Activated CD4-positive, CD25-positive, alpha-beta regulatory T cell treated with anti-CD3 and anti-CD28 coated beads, Interleukin-2, amount 50 U/mL, for 24 hours (primary cell): ENCODE results near the gene SKA2.
"Not testable (repeated sequence)": the region's sequence is repeated elsewhere in the genome, so short reads cannot be mapped to it uniquely, and the experiment has no call there.

Experiments
- ATAC-seq, 2 donors: fragments of 150-1000 bp; cut with Tn5 transposase; one replicate each; pipeline ENCODE4 v1.10.0; 2021; ENCODE audit warnings: mild to moderate bottlenecking in 1 of 2, moderate library complexity in 1 of 2

SKA2 gene, protein sequence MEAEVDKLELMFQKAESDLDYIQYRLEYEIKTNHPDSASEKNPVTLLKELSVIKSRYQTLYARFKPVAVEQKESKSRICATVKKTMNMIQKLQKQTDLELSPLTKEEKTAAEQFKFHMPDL

GRCh38 chr17:59154721-59155438 lies at the start of gene SKA2:
Gene SKA2 (minus strand): TSS chr17:59155186. CDS start chr17:59155163, 23 bp downstream.
- ATAC-seq = peak; percentile 85

GRCh38 chr17:59202320-59202719 lies 47.3 kb upstream of the SKA2 start:
- ATAC-seq = no peak

- ATAC-seq = no peak
Observed at GRCh38 chr17:59199398-59199797, 44.4 kb upstream of the SKA2 start.

- no peak for ATAC-seq
Observed at GRCh38 chr17:59193336-59193862, 38.4 kb upstream of the SKA2 start.

DNA sequence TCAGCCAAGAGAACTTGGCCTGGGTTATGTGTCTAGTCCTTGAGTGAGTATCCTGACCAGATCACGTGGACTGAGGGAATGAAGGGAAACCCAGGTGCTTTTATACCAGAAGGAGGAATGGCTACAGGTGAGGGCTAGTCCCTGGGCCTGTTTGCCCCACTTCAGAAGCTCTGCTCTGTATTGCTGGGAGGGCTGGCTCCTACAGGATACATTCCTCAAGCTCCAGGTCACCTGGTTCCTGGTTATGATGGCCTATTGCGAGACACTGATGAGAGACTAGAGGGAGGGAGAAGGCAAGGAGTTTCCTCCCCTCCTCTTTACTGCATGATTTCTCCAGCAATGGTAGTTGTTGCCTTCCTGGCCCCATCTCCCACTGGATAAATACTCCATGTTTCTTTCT lies 35.8 kb upstream of the SKA2 start:
- ATAC-seq = no peak

GRCh38 chr17:59186850-59187249 lies 31.9 kb upstream of the SKA2 start:
- no peak for ATAC-seq

DNA sequence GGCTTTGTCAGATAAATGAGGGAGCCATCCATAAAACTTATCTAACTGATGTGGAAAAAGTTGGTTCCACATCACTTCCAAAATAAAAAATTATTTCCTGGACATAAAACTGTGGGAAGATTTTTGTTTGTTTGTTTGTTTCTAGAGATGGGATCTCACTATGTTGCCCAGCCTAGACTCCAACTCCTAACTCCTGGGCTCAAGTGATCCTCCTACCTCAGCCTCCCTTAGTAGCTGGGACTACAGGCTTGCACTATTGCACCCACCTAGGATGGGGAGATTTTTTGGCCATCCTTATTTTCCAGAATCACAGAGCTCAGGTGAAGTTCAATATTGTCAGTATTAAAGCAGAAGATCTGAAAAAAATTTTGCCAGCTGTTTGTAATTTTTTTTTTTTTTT lies 31.0 kb upstream of the SKA2 start:
- no peak for ATAC-seq

DNA sequence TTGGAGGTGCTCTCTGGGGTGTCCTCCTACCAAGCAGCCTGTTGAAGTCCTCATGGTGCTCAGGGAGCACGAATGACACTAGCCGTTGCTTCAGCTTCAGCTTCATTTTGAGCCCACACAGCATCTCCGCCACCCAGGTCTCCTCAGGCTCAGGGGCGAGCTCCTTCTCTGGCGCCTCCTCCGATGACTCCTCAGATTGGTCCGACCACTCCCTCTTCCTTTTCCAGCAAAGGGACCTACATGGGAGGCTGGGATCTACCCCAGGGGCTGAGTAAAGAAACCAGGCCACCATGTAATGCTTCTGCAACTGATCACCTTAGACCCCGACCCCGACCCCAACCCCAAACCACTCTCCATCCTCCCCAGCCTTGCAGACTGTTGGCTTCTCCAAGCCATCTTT lies 26.5 kb upstream of the SKA2 start:
- ATAC-seq = no peak

- no peak for ATAC-seq
Observed at GRCh38 chr17:59180626-59181025, 25.6 kb upstream of the SKA2 start.

DNA sequence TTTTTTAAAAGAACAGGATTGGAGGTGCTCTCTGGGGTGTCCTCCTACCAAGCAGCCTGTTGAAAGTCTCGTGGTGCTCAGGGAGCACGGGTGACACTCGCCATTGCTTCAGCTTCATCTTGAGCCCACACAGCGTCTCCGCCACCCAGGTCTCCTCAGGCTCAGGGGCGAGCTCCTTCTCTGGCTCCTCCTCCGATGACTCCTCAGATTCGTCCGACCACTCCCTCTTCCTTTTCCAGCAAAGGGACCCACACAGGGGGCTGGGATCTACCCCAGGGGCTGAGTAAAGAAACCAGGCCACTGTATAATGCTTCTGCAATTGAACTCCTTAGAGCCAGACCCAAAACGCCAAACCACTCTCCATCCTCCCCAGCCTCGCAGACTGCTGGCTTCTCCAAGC lies 24.6 kb upstream of the SKA2 start:
- not testable (repeated sequence) for ATAC-seq

DNA sequence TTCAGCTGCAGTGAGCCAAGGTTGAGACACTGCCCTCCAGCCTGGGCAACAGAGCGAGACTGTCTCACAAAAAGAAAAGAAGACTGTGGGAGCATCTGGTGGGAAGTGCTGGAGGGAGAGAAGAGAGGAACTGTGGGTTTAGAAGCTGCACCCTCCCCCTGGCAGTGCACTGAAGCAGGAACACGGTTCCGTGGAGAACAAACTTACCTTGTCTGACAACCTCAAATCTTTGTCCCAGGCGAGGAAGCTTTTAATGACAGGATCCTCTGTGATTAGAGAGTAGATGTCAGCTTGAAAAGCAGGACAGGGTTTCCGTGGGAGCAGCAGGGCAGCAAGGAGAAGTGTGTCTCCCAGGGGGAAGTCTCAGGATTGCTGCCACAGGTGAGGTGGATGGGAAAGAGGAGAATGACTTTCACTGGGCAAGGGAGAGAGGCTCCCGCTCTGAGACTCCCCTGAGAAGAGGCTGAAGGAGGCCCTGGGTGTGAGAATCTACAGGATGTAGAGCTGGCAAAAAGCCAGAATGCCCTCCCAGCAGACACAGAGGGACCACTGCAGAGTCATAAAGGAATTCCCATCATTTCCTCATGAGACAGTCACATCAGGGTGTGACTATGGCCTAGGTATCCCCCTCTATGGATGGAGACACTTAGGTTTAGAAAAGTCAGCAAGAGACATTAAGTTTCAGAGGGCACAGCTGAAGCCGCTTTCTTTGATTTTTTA lies 23.4 kb upstream of the SKA2 start:
- no peak for ATAC-seq

DNA sequence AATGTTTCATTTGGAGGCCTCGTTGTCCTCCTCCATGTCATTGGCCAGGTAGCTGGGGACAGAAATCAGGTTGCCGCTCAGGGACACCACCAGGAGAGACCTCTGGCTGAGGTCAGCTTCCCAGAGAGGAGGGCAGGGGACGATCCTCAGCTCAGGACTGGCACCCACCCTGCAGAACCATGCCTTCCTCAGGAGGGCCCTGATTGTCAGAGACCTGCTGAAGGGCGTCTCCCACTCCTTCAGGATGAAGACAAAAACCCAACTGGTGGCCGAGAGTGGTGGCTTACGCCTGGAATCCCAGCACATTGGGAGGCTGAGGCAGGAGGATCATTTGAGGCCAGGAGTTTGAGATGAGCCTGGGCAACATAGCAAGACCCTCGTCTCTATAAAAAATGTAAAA lies 20.1 kb upstream of the SKA2 start:
- no peak for ATAC-seq

GRCh38 chr17:59174671-59175070 lies 19.7 kb upstream of the SKA2 start:
- no peak for ATAC-seq

GRCh38 chr17:59172436-59173004 lies 17.5 kb upstream of the SKA2 start:
- ATAC-seq = no peak

DNA sequence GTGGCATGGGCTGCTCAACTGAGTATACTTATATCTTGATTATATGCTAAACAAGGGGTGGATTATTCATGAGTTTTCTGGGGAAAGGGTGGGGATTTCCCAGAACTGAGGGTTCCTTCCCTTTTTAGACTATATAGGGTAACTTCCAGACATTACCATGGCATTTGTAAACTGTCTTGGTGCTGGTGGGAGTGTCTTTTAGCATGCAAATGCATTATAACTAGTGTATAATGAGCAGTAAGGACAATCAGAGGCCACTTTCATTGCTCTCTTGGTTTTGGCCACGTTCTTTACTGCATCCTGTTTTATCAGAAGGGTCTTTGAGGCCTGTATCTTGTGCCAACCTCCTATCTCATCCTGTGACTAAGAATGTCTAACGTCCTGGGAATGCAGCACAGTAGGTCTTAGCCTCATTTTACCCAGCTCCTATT lies 12.6 kb upstream of the SKA2 start:
- no peak for ATAC-seq

- peak; percentile 68 to 84 for ATAC-seq
Observed at GRCh38 chr17:59165933-59166342, 11.0 kb upstream of the SKA2 start.

DNA sequence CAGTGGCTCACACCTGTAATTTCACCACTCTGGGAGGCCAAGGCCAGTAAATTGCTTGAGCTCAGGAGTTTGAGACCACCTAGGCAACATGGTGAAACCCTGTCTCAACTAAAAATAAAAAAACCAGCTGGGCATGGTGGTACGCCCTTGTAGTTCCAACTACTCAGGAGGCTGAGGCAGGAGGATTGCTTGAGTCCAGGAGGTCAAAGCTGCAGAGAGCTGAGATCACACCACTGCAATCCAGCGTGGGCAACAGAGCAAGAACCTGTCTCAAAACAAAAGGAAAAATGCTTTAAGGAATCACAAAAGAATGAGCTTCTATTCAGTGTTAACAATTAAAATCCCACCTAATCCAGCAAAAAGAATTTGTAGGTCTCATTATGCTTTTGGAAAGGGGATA lies 6.5 kb upstream of the SKA2 start:
- ATAC-seq = no peak

DNA sequence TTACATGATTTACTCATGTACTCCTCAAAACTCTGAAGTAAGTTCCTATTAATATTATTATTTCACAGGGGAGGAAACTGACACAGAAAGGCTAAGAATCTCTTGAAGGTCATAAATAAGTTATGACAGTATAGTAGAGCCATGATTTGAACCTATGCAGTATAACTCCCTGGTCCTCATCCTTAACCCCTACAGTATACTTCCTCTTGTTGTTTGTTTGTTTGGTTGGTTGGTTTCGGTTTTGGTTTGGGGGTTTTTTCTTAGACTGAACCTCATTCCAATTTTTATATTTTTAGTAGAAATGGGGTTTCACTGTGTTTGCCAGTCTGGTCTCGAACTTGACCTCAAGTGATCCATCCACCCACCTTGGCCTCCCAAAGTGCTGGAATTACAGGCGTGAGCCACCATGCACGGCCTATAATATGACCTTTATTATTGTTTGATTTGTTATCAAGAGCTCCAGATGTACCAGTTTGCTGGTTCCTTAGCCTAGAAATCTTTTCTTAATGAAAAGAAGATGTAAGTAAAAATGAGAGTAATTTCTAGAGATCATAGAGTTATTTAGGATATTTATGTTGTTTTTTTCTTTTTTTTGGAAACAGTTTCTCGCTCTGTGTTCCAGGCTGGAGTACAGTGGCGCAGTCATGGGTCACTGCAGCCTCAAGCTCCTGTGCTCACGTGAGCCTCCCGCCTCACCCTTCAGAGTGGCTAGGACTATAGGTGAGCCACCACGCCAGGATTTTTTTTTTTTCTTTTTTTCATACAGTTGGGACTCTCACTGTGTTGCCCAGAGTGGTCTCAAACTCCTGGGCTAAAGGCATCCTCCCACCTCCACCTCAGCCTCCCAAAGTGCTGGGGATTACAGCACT lies 5.4 kb upstream of the SKA2 start:
- no peak for ATAC-seq

DNA sequence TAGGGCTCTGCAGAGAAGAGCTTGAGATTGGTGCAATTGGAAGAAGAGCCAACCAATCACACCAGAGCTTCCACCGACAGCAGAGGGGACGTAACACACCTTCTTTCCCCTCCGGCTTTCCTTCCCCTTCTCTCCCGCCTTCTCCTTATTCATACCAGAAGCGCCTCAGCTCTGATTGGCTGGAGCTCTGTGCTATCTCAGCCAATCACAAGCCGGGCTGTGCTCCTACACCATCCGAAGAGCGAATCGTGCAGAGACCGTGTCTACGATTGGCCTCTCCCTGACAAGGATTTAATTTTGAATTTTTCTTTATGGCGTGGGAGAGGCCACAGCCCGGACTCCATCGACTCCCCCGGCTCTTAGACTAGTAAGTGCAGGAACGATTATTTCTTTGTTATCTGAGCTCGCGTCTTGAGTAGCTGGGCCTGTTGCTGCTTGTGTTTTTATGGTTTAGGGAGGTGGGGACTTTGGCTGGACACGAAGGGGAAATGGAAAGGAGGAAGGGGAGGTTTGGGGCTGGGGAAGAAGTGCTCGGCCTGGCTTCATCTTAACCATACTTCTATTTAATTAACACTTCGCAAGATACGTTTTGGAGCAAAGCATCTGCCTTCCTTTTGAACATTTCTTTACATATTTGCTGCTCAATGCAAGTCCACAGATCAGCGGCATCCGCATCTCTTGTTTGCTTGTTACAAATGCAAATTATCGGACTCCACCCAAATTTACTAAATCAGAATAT lies 622 bp upstream of the SKA2 start, which contains the start of gene PRR11:
Gene PRR11 (plus strand): TSS at position 308 of the 739 bp plus-strand sequence. CDS start 14,007 bp downstream, outside the sequence.
- peak; percentile 89 to 93 for ATAC-seq

DNA sequence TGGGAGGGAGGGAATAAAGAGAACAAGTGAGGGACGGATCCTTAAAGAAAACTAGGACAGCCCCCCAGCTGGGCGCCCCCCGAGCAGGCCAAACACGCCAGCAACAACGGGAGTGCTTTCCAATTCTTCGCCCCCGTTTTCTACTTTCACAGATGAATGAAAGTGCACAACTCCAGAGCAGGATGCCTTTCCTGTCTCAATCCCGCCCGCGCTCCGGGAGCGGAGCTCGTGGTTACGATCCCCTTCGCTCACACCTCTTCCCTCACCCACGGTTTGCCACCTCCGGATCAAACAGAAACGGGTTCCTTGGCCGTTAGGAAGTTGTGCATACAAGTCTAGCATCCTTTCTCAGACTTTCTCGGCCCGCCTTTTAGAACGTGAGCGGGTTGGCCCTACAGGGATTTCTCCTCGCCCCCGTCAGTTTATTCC lies 680 bp downstream of the SKA2 start:
- no peak for ATAC-seq

DNA sequence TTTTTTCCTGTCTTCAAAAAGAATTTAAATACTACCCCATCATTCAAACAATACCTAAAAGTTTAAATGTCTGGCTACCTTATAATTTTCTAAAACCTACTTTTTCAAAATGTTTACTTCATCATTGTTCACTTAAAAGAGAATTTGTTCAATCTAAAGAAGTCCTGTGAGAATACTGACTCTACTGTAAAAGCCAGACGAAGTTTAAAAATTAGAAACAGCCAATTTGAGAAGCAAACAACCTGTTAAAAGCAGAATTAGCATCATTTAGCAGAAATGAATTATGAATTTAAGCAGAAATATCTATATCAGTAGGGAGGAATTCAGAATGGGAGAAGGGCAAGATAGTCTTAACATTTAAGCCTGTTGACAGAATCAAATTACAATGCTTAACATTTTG lies 2.1 kb downstream of the SKA2 start:
- ATAC-seq = no peak

DNA sequence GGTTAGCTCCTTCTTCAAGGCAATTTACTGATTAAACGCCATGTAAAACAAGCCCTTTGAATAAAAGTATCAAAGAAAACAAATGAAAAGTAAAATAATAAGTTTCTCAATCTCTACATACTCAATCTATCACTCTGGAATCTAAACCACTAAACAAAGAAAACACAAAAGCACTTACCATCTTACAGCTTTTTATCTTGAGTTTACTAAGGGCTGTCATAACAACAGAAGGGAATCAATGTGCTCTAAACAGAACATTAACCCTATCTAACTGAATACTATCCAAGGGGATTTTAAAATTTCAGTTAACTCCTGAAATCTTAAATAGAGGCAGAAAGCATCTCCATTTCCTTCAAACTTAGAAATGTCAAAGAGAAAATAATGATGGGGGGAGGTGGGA lies 3.4 kb downstream of the SKA2 start:
- no peak for ATAC-seq
